Measurements from ENCODE around the gene TNFSF13.
A peak's percentile ranks its signal among the peaks of the same experiment; 100 is the strongest.

Gene TNFSF13
- 0.19 to 1.4 (median 0.67) reads per million in 4 experiments for total RNA-seq

GRCh38 chr17:7558544-7559319 lies at the start of gene TNFSF13:
TSS of gene TNFSF13 (plus strand) at chr17:7558750. CDS start at chr17:7559040, 290 bp downstream.
- no peak for DNase-seq

DNA sequence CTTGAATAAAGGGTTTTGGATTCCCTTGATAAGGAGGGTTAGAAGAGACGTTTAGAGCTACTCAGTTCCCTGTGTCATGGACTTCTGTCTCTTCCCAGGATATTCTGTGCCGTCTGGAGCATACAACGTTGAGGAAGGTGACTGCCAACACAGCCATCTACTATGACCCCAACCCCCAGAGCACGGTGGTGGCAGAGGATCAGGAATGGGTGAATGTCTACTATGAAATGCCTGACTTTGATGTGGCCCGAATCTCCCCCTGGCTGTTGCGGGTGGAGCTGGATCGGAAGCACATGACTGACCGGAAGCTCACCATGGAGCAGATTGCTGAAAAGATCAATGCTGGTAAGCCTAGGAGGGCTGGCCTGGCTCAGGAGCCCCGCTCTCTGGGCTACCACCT lies 49.7 kb upstream of the TNFSF13 start:
- no peak for DNase-seq

GRCh38 chr17:7509937-7510336 lies 48.6 kb upstream of the TNFSF13 start:
- no peak for DNase-seq

DNA sequence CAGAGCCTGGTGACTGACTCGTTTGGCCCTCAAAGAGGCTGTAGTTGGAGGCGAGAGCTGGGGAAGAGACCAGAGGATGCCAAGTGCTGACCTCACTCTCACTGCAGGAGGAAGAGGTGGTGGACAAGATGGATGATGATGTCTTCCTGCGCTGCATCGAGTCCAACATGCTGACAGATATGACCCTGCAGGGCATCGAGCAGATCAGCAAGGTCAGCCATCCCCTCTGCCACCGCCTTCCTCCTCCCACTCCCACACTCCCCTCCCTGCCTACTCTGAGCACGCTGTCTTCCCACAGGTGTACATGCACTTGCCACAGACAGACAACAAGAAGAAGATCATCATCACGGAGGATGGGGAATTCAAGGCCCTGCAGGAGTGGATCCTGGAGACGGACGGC lies 47.4 kb upstream of the TNFSF13 start:
- DNase-seq = no peak

DNA sequence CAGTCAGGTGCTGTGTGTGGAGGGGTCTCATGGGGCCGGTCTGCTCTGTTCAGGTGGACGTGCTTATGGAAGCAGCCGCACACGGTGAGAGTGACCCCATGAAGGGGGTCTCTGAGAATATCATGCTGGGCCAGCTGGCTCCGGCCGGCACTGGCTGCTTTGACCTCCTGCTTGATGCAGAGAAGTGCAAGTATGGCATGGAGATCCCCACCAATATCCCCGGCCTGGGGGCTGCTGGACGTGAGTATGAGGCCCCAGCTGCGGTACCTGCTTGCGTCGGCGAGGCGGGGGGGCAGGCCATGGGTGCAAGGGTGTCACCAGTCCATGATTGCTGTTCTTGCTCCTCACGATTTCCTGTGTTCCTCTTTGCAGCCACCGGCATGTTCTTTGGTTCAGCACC lies 46.4 kb upstream of the TNFSF13 start:
- no peak for DNase-seq

GRCh38 chr17:7512824-7513540 lies 45.6 kb upstream of the TNFSF13 start:
- no peak for DNase-seq

DNA sequence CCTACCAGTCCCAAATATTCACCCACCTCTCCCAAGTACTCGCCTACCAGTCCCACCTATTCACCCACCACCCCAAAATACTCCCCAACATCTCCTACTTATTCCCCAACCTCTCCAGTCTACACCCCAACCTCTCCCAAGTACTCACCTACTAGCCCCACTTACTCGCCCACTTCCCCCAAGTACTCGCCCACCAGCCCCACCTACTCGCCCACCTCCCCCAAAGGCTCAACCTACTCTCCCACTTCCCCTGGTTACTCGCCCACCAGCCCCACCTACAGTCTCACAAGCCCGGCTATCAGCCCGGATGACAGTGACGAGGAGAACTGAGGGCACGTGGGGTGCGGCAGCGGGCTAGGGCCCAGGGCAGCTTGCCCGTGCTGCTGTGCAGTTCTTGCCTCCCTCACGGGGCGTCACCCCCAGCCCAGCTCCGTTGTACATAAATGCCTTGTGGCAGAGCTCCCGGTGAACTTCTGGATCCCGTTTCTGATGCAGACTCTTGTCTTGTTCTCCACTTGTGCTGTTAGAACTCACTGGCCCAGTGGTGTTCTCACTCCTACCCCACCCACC lies 44.6 kb upstream of the TNFSF13 start:
- DNase-seq = no peak

GRCh38 chr17:7515911-7516610 lies 42.5 kb upstream of the TNFSF13 start:
- DNase-seq = no peak

GRCh38 chr17:7523033-7523432 lies 35.5 kb upstream of the TNFSF13 start:
- DNase-seq = peak; percentile 33

DNA sequence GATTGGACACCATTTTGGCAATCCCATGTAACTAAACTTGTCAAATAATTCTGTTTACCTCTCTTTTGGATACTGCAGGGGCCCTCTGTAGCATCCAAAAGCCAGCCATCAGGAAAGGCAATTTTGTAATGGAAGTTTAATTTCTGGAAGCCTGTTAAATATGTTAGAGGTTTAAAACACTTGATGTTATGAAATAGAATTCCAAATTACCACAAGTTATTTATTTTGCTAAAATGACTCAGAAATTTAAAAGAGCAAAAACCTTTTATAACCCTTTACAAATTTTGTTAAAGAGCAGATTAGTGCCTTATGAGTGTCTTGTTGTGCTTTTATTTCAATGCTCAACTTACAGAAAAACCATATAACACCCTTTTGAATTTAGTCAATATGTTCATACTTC lies 29.7 kb upstream of the TNFSF13 start:
- DNase-seq = no peak

GRCh38 chr17:7530023-7530900 lies 28.3 kb upstream of the TNFSF13 start:
- DNase-seq = no peak

DNA sequence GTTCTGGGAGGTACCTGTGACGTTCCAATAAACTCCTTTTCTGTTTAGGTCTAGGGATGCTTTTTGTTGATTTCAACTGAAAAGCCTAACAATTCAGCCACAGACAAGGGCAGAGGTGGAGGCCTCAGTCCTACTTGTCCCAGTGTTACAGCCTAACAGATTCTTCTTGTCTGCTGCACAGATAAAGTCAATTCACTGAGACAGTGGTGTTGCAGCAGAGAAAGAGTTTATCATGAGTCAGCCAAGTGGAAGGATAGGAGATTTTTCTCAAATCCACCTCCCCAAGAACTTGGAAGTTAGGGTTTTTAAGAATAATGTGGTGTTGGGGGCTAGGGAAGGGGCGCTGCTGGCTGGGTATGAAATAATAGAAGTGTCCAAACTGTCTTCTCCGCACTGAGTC lies 20.5 kb upstream of the TNFSF13 start:
- no peak for DNase-seq

- DNase-seq = no peak
Measured at GRCh38 chr17:7538891-7539545, 19.5 kb upstream of the TNFSF13 start.

DNA sequence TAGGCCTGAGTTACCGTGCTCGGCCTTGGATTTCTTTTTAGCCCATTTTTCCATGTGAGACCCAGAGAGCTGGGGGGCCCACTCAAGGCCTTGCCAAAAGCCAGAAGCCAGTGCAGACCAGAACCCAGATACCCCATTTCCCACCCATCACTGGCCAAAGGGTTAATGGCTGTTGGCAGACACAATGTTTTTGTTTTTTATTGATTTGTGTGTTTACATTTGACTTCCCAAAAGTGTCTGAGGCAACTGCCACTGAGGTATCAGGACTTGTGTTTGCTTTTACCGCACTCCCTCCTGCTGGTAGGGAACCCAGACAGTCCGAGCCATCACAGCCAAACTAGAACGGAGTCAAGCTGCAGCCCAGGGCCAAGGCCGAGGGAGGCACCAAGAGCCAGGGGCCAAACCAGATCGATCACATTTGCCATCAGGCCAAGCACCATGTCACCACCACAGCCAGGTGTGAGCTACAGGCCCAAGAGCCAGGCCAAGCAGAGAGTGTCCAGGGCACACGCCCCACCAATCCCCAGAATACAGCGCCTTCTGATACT lies 17.4 kb upstream of the TNFSF13 start:
- no peak for DNase-seq

DNA sequence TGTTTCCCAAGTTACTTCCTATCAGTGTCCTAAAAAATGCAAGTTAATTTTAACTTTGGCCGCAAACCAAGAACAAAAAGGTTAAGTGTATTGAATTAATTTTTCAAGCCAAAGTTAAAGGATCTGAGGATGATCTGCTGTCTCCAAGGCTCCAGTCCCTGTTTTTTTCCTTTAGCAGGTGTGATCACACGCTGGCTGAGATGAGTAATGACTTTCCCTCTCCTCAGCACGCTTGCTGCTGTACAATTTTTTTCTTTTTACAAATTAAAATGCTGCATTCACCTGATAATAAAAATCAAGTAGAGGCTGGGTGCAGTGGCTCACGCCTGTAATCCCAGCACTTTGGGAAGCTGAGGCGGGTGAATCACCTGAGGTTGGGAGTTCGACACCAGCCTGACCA lies 13.6 kb upstream of the TNFSF13 start:
- no peak for DNase-seq

DNA sequence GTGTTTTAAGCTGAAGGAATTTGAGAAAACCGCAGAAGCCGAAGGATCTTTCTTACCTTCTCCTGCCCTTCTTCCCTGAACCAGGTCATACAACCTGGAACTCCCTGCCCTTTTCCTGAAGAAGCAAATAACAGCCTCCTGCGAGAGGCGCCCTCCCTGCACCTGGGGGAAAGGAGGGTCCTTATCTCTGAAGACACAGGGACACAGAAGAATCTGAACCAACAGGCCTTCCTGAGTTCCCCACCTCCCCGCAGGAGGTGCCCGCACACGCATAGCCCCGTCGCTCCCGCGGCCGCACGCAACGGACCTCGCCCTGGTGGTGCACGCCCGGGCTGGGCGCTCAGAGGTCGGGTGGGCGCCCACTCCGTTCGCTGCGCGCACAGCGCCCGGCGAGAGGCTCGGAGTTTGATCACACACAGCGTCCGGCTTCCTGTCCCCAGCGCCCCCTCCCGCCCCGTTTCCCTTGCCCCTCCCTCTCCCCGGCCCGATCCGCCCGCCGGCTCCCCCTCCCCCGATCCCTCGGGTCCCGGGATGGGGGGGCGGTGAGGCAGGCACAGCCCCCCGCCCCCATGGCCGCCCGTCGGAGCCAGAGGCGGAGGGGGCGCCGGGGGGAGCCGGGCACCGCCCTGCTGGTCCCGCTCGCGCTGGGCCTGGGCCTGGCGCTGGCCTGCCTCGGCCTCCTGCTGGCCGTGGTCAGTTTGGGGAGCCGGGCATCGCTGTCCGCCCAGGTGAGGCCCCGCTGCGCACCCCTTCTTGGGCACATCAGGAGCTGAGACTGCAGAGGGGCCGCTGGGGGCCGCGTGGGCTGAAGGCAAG lies 9.8 kb upstream of the TNFSF13 start, which contains the start of gene TNFSF12:
TSS of gene TNFSF12 (plus strand) at position 474 of the 816 bp plus-strand sequence. CDS start at position 570, 96 bp downstream.
- peak; percentile 28 for DNase-seq

DNA sequence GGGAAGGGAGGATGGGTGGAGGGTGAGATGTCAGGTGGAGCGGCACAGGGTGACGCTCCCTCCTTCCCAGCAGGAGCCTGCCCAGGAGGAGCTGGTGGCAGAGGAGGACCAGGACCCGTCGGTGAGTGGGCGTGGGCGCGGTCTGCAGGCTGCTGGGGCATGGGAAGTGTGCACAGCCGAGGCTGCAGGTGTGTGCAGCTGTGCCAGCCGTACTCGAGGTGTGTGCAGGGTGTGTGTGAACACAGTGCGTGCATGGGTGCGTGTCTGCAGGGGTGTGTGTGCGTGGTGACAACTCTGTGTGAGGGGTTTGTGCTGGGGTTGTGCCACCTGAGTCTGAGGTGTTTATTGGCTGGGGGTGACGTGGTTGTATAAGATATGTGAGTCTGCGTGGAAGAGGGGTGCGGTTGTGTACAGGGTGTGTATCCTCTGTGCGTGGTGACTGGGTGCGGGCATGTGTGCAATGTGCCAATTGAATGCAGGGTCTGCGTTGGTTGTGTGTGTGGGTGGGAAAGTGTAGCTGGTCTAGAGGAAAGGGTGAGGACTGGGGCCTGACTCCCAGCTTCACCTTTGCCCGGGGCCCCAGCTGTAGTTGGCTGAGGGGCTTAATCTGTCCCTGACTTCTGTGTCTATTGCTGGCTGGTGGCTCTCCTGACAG lies 9.0 kb upstream of the TNFSF13 start:
- DNase-seq = no peak

GRCh38 chr17:7550344-7550743 lies 8.2 kb upstream of the TNFSF13 start:
- DNase-seq = no peak

DNA sequence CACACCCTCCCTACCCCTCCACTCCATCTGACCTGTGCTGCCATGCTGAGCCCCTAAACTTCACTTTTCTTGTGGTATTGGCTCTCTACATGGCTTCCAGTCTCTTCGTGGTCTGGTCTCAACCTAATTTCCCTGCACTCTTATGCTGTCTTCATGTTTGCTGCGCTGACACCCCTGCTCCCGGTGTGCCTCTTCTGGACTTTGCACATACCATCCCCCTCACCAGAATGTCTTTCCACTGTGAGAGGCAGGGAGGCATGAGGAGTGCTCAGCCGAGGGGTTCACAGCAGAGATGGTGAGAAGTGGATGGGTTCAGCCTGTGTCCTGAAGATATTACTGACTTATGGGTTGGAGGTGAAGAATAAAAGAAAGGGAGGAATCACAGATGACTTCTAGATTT lies 7.2 kb upstream of the TNFSF13 start:
- no peak for DNase-seq

DNA sequence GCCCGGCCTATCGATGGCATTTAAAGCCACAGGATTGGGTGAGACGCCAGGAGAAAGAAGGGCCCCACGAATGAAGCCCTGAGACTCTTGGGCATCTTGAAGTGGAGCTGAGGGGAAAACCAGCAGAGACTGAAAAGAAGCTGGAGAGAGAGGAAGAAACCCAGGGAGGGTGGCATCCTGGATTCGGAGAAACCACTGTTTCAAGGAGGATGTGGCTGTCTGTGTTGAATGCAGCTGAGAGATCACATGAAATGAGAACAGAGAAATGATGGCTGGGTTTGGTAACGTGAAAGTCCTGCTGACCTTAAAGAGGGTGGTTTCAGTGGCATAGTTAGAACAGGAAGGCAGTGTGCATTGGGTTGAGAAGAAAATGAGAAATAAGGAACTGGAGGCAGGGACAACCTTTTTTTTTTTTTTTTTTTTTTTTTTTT lies 5.9 kb upstream of the TNFSF13 start:
- DNase-seq = no peak
